NCI-H748 (cell line): ENCODE measurements around the gene COL2A1.

Experiments used
- DNase-seq: peaks from one replicate; lab custom pipeline; 2025; ENCODE audit not compliant: unreplicated experiment; lab: John Stamatoyannopoulos, UW

The COL2A1 gene

GRCh38 chr12:48015954-48016353 is 11.7 kb upstream of the COL2A1 start:
- DNase-seq: no peak

DNA sequence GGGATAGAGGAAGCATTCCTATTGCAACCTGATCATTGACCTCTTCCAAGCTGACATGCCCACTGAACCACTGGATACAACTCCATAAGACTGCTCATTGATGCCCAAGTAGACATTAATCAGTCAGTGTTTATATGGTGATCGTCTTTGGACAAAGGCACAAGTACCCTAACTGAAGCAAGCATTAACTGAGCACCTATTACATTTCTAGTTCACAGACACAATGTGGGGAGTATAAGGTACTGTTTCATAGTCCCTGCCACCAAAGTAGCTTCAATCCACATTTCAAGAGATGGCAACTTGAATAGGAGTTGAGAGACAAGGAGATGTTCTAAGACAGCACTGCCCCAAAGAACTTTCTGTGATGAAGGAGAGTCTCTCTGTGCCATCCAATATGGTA is 10.9 kb upstream of the COL2A1 start:
- DNase-seq: no peak

DNA sequence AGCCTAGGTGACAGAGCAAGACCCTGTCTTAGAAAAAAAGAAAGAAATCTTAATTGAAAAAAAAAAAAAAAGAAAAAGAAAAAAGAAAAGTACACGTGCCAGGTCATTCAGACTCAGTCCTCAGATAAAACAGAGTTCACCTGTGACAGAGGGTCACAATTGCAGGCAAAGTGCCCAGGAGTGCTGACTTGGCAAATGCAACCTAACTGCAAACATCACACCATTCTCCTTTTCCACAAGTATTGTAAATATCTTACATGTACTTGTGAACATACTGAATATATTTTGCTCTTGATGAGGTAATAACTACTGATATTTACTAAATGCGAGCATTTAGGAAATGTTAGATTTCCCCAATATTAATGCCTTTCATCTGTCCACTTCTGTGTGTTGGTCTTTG is 9.0 kb upstream of the COL2A1 start:
- no peak for DNase-seq

GRCh38 chr12:48012070-48012469 is 7.8 kb upstream of the COL2A1 start:
- DNase-seq: no peak

- DNase-seq: no peak
Observed at GRCh38 chr12:48010366-48010970, 6.2 kb upstream of the COL2A1 start.

DNA sequence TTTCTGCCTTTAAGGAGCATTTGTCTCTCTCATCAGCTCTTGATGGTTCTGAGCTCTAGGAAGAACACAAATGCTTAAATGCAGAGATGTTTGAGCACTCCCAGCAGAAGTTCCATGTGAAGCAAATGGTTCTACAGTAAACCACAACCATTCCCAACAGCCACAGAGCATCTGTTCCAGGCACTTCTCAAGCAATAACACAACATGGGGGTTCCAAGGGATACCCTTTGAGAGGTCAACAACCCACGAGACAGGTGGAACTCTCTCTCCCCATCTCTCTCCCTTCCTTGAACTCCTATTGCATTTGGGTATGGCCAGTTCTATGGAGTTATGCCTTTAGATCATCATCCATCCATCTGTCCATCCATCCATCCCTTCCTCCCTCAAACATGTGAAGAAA is 5.2 kb upstream of the COL2A1 start:
- DNase-seq: no peak

- DNase-seq: no peak
Observed at GRCh38 chr12:48008950-48009349, 4.7 kb upstream of the COL2A1 start.

DNA sequence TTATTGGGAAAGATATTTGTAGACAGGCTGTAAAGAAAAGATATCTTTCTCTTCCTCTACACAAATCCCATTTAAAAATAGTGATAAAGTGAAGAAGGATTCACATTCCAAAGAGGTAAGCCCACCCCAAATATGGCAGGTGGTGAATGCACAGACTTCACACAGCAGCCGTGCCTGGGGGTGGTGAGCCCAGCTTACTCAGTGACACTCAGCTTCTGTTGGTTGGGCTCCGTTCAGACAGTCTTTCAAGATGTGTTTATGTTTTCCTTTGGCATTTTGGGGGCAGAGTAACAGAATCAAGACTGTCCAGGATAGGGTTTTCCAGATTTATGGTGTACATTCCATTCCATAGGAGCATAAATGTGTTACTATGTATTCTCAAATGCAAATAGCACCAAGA is 4.1 kb upstream of the COL2A1 start:
- no peak for DNase-seq

DNA sequence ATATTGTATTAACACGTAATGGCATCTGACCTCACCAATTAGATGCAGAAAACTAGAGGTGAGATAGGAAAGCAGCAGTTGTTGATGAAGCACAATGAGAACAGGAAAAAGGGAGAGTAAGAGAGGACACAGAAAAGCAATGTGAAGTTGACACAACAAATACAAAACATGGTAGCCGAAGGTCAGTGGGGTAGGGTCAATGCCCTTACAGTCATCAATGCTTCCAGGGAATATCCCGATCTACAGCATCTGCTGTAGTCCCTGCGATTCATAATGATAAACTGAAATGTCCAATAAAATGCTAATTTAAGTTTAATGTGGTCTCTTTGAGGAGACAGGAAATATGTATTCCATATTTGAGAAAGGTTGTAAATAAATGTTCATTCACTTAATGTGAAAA is 2.9 kb upstream of the COL2A1 start:
- DNase-seq: no peak

GRCh38 chr12:48005750-48006021 is 1.4 kb upstream of the COL2A1 start:
- no peak for DNase-seq

GRCh38 chr12:48005001-48005749 is 899 bp upstream of the COL2A1 start:
- peak; percentile 72 for DNase-seq

GRCh38 chr12:48003226-48004052 is 837 bp downstream of the COL2A1 start:
- DNase-seq: peak; percentile 64

GRCh38 chr12:48002773-48003218 is 1.5 kb downstream of the COL2A1 start:
- peak; percentile 82 for DNase-seq

- no peak for DNase-seq
Observed at GRCh38 chr12:48002414-48002730, 1.9 kb downstream of the COL2A1 start.

DNA sequence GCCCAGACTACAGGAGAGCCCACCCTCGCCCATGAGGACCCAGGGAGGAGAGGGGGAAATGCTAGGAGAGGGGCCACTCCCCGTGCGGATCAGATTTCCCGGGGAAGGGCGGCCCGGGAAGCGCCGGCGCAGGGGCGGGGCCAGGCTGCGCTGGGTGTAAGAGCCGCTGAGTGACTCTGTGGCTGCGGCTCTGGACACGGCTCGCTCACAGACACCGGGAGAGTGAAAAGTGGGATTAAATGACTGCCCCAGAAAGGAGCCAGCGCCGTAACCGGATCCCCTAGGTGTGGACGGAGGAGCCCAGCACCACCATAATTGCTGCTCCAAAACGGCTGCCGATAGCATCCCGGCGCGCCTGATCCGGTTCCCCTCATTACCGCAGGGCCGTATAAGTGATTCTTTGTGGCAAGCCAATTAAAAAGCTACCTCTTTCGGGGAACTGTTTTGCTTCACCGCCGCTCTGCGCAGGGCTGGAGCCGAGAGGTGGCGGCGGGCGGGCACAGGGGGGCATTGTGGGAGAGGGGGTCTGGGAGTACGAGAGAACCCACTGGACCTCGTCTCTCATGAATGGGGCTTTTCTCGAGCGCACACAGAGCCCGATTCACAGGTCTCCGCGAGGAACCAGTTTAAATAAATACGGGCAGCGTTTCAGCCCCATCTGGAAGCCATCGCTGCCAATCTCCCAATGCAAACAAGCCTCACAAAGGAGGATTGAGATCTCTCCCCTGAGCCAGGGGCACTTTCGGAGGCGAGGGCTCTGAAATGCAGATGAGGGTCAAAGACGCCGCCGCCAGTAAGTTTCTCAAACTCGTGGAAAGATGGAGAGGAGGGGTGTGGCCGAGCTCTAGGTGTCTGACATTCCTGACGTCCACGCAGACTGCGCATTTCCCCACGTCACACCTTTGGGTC is 2.5 kb downstream of the COL2A1 start:
- peak; percentile 89 for DNase-seq

GRCh38 chr12:48000878-48001504 is 3.3 kb downstream of the COL2A1 start:
- peak; percentile 75 for DNase-seq

DNA sequence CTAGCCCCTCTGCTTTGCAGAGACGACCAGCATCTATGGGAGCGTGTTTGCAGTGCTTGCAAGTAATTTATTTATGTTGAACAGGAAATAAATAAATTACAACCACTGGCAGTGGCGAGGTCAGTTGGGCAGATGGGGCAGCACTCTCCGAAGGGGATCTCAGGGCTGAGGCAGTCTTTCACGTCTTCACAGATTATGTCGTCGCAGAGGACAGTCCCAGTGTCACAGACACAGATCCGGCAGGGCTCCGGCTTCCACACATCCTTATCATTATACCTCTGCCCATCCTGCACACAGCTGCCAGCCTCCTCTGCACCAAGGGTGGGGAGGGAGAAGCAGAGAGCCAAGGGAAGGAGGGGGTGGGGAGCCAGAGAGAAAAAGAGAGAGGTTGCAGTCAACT is 4.5 kb downstream of the COL2A1 start:
- DNase-seq: no peak

DNA sequence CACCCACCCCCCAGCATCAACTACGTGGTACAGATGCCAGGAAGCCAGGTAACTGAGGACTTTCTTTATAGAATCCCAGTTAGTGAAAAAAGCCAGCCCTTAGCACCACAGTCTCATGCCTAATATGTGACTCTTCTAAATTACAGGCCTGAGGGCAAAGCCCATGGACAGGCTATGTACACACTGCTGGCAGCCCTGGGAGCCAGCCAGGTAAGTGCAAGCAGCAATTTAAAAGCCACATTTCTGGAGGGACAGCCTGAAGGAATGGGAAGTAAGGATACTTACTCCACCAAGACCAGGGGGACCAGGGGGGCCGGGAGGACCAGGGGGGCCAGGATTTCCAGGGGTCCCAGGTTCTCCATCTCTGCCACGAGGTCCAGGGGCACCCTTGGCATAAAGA is 7.0 kb downstream of the COL2A1 start:
- no peak for DNase-seq

GRCh38 chr12:47995981-47996401 is 8.3 kb downstream of the COL2A1 start:
- no peak for DNase-seq

DNA sequence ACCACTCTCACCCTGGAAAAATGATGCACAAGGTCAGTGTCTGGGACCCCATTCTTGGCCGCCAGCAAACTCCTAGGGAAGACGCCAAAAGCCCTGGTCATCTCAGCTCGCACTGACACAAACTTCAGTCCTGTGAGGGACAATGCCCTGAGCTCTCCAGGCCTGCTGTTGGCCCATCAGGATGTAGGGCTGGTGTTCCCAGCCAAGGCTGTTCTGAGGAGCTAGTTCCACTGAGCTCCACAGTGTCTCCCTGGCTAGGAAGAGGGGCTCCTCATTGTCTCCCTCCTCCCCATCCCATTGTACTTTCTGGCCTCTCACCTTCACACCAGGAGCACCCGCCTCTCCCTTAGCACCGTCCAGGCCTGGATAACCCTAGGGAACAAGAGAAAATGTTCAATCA is 10.8 kb downstream of the COL2A1 start:
- no peak for DNase-seq

DNA sequence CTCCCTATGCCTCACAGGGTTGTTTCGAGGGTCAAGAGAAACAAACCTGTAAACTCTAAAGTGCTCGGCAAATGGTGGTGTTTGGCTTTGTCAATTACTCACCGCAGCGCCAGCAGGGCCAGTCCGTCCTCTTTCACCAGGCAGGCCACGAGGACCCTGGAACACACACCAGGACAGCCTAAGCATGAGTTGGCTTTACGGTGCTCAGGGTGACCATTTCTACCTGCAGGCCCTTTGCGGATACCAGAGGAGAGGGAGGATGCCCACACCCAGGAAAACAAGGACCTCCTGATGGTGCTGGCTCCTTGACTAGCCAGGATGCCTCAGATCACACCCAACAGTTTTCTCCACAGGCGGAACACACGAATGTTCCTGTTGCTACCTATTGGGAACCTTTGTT is 11.5 kb downstream of the COL2A1 start:
- no peak for DNase-seq
